GM12892 (cell line): Measurements from ENCODE around the gene FXYD6.

Source experiments
- POLR2A ChIP-seq: IDR thresholded peaks from 2 replicates; pipeline ENCODE4 v1.6.1; 2011; ENCODE audit warnings: low read depth, low read length, control low read depth
- POLR2AphosphoS5 ChIP-seq: IDR thresholded peaks from 2 replicates; pipeline ENCODE4 v1.6.1; 2011; ENCODE audit warnings: low read depth, low read length, control low read depth
- TAF1 ChIP-seq: IDR thresholded peaks from 2 replicates; pipeline ENCODE4 v1.6.1; 2011; ENCODE audit warnings: low read depth, mild to moderate bottlenecking, control low read depth, low read length, borderline replicate concordance

DNA sequence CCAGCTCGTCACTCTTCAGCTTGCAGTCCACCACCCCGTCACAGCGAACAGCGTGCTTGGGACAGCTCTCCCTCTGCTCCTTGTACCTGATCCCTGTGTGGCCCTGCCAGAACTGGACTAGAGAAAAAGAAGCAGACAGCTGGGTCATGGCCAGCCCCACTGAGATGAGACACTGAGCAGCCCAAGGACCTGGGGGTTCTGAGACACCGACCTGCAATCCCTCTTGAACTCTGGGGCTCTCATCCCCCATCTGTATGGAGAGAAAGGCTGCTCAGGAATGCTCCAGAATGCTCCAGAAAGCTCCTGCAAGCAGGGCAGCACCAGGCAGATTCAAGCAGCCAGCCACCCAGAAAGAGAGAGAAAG, 37.9 kb upstream of the FXYD6 start:
- TF ChIP-seq TAF1: no peak
- TF ChIP-seq POLR2AphosphoS5: no peak
- TF ChIP-seq POLR2A: no peak
